Measurements from ENCODE around the gene F2.

The F2 gene

GRCh38 chr11:46718155-46719019 is 626 bp upstream of the F2 start:
- DNase-seq (ENCODE audit: low read depth in 2 of 2), result no peak

DNA sequence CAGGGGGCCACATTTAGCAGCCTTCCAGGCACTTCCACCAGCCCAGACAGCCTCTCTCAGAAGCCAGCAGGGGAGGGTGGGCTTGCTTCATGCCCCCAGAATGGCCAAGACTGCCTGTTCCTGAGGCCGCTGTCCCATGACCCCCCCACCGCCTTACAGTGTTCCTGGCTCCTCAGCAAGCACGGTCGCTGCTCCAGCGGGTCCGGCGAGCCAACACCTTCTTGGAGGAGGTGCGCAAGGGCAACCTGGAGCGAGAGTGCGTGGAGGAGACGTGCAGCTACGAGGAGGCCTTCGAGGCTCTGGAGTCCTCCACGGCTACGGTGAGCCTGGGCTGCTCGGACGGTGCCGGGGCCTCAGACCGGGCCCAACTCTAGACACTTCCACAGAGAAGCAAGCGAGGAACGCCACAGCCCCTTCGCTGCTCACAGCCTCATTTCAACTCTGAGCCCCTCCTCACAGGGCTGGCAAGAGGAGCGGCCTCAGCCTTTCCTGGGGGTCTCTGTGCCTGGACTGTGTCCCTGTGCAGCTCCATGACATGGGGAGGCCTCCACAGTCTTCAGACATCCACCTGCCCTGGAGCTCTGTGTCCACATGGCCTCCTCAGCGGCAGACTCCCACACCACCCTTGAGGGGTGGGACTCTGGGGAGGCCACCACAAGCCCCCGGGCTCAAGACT is 668 bp downstream of the F2 start:
- DNase-seq (ENCODE audit: low read depth in 2 of 2), result no peak

DNA sequence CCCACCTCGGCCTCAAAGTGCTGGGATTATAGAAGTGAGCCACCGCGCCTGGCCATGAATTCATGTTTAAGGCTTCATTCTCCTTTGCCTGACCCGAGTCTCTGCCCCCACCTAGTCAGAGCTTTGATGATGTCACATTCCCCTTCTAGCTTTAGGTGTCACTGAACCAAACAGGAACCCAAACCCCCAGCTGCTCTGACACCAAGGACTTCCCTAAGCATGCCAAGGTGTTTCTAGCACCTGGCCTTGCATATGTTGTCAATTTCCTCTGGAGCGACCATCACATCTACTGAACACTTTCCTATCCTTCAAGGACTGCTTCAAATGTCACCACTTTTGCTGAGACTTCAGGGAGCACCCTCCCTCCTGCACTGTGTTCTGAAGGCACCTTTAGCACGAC is 2.3 kb downstream of the F2 start:
- DNase-seq (ENCODE audit: low read depth in 2 of 2), result no peak

DNA sequence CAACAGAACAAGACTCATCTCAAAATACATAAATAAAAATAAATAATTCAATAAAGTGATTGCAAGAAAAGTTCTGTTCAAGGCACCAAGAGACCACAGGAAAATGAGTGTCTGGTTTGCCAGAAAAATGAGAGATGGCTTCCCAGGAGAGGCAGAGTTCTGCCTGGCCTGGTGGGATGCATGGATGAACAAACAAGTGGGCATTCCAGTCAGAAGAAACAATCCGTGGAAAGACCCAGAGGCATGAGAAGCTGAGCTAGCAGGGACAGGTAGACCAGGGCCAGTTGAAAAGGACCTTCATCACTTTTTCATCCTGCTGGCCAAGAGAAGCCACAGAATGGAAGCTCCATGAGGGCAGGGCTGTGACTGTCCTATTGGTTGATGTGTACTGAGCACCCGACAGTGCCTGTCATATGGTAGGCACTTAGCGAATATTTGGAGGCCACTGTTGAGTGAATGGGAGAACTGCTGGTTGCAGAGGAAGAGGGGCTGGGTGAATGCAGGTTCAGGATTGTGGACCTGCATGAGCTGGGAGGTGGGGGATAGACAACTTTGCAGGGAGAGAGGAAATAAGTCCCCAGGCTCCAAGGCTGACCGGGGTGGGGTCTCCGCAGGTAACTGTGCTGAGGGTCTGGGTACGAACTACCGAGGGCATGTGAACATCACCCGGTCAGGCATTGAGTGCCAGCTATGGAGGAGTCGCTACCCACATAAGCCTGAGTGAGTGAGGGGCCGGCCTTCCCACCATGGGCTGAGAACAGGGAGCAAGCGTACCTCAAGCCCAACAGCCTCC is 3.7 kb downstream of the F2 start:
- no peak for DNase-seq (ENCODE audit: low read depth in 2 of 2)

DNA sequence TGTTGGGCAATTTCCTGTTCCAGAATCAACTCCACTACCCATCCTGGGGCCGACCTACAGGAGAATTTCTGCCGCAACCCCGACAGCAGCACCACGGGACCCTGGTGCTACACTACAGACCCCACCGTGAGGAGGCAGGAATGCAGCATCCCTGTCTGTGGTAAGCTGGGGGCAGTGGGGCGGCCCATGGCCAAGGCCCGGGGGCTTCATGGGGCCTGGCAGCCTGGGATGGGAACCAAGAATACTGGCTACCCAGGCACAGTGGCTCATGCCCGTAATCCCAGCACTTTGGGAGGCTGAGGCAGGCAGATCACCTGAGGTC is 4.3 kb downstream of the F2 start:
- DNase-seq (ENCODE audit: low read depth in 2 of 2), result no peak

GRCh38 chr11:46724088-46724487 is 5.1 kb downstream of the F2 start:
- no peak for DNase-seq (ENCODE audit: low read depth in 2 of 2)

DNA sequence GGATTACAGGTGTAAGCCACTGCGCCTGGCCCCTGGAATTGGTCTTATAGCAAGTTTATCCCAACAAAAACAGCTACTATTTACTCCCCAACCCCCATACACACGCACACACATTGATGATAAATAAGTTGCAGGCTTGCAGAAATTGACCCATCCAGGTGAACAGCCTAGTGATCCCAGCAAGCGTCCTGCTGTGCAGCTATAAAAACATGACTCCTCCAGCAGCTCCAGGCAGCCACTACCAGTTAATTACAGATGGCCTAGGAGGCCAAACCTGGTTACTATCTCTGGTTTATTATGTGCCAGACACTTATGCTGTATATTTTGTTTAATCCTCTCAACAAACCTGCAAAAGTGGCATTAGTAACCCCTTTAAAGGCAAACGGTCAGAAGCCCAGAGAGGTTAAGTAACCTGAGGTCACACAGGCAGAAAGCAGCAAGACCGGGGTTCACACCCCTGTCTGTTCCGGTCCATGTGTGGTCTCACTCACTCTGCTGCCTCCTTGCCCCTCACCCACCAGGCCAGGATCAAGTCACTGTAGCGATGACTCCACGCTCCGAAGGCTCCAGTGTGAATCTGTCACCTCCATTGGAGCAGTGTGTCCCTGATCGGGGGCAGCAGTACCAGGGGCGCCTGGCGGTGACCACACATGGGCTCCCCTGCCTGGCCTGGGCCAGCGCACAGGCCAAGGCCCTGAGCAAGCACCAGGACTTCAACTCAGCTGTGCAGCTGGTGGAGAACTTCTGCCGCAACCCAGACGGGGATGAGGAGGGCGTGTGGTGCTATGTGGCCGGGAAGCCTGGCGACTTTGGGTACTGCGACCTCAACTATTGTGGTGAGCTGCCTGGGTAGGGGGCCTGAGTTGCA is 6.6 kb downstream of the F2 start:
- DNase-seq (ENCODE audit: low read depth in 2 of 2), result no peak

GRCh38 chr11:46726206-46726862 is 7.3 kb downstream of the F2 start:
- no peak for DNase-seq (ENCODE audit: low read depth in 2 of 2)

GRCh38 chr11:46727952-46728658 is 9.1 kb downstream of the F2 start:
- no peak for DNase-seq (ENCODE audit: low read depth in 2 of 2)

GRCh38 chr11:46728659-46729040 is 9.6 kb downstream of the F2 start:
- no peak for DNase-seq (ENCODE audit: low read depth in 2 of 2)

DNA sequence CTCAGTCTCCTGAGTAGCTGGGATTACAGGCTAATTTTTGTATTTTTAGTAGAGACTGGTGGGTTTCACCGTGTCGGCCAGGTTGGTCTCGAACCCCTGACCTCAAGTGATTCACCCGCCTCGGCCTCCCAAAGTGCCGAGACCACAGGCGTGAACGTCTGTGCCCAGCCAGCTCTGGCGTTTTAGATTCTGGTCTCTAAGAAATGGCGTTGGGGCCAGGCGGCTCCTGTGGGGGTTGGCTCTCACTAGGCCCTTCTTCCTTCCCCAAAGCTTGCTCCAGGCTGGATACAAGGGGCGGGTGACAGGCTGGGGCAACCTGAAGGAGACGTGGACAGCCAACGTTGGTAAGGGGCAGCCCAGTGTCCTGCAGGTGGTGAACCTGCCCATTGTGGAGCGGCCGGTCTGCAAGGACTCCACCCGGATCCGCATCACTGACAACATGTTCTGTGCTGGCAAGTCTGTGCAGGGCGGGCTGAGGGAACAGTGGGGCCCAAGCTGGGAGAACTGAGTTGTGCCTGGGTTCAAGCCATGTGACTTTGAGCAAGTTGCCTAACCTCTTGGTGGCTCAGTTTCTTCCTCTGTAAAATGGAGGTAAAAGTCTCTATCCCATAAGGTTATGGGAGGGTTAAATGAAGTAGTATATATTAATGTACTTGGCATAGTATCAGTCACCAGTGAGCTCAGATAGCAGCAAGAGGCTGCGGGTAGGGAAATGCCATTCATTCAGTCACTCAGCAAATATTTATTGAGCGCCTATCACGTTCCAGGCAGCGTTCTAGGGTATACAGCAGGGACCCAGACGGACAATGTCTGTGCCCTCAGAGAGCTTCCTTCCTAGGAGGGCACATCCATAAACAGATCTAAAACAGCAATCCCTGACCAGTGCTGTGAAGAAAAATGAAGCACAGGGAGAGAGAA is 10.4 kb downstream of the F2 start:
- no peak for DNase-seq (ENCODE audit: low read depth in 2 of 2)

DNA sequence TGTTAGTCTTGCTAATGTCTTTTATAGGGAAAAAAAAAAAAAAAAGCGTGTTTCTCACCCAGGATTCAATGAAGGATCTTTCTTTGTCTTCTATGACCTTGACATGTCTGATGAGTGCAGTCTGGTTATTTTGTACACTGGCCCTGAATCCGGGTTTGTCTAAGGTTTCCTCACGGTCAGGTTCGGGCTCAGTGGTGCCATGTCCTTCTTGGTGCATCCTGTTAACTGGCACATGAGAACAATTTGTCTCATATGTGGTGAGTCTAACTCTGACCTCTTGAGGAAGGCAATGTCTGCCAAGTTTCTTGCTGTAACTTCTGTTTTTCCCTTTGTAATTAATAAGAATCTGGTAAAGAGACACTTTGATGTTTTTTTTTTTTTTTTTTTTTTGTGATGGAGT is 12.5 kb downstream of the F2 start:
- DNase-seq (ENCODE audit: low read depth in 2 of 2), result no peak

- no peak for DNase-seq (ENCODE audit: low read depth in 2 of 2)
Observed at GRCh38 chr11:46733234-46733633, 14.2 kb downstream of the F2 start.

DNA sequence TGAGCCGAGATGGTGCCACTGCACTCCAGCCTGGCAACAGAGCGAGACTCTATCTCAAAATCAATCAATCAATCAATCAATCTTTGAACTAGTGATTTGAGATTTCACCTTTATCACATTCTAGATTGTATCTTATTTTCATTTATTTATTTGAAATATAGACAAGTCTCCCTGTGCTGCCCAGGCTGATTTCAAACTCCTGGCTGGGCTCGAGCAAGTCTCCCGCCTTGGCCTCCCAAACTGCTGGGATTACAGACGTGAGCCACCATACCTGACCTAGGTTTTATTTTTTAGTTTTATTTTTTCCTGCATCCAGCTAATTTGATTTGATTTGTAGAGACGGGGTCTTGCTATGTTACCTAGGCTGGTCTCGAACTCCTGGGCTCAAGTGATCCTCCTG is 17.1 kb downstream of the F2 start:
- DNase-seq (ENCODE audit: low read depth in 2 of 2), result no peak

DNA sequence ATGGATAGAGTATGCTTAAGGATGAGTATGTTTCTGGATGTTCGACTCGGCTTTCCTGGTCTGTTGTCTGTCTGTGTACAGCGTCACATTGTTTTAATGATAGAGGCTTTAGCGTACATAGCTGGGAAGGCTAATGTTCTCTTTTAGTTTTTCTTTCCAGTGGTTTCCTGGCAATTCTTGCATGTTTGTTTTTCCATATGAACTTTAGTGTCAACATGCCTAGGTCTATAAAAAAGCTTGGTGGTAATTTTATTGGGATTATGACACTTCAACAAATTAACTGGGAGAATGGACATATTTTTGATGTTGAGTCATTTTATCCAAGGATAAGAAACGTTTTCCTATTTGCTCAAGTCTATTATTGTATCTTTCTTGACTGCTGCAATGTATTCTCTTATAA is 17.6 kb downstream of the F2 start:
- DNase-seq (ENCODE audit: low read depth in 2 of 2), result no peak

DNA sequence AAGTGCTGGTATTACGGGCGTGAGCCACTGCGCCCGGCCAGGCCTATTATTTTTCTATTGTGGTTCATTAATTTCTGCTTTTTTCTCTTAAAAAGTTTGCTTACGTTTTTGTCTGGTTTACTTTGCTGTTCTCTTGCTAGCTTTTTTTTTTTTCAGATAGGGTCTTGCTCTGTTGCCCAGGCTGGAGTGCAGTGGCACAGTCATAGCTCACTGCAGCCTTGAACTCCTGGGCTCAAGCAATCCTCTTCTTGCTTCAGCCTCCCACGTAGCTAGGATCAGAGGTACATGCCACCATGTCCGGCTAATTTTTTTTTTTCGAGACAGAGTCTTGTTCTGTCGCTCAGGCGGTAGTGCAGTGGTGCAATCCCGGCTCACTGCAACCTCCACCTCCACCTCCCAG is 18.7 kb downstream of the F2 start:
- no peak for DNase-seq (ENCODE audit: low read depth in 2 of 2)

DNA sequence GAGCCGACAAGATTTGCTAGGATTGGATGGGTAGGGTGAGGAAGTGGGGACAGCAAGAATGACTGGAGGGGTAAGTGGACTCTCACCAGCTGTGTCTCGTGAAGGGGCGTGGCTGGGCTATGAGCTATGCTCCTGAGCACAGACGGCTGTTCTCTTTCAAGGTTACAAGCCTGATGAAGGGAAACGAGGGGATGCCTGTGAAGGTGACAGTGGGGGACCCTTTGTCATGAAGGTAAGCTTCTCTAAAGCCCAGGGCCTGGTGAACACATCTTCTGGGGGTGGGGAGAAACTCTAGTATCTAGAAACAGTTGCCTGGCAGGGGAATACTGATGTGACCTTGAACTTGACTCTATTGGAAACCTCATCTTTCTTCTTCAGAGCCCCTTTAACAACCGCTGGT is 19.9 kb downstream of the F2 start:
- no peak for DNase-seq (ENCODE audit: low read depth in 2 of 2)

- DNase-seq (ENCODE audit: low read depth in 2 of 2), result no peak
Observed at GRCh38 chr11:46741600-46742484, 22.8 kb downstream of the F2 start.

DNA sequence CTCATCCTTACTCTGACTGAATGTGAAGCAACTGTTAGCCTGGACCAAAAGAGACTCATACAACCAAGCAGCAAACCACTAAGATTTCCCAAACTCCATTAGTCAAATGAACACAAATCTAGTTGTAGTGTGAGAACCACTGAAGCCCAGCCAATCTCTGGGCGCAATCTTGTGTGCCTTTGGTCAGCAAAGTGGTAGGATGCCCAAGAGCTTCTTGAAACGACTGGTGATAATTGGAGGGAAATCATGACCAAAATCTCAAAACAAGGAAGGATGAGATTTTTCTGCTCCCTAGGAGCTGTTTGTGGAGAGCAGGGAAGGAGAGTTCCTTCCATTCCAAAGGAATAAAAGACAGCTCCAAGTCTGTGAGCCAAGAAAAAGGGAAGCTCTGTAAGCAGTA is 24.0 kb downstream of the F2 start:
- DNase-seq (ENCODE audit: low read depth in 2 of 2), result no peak
